Thymus (tissue), 11 donors: ENCODE measurements around the gene CORO7. TPM values are rescaled to one million over a fixed set of nuclear protein-coding genes. Genes with fewer than 3 reads are reported as not detected.
A peak's percentile ranks its signal among the peaks of the same experiment; 100 is the strongest.

Experiments
- DNase-seq, 9 donors: peaks; one replicate each; pipeline ENCODE4 v3.0.0-alpha.2; 2013; ENCODE audit warnings: low spot score in 9 of 9, low read depth in 6 of 9, missing footprints in 1 of 9
- H3K27ac ChIP-seq, 2 donors: one replicate each; pipeline ENCODE4 v1.5.1; 2013; ENCODE audit warnings: control low read depth in 1 of 2, low read depth in 1 of 2, low read length in 1 of 2, mild to moderate bottlenecking in 1 of 2, moderate library complexity in 1 of 2
- H3K27me3 ChIP-seq, 2 donors: one replicate each; pipeline ENCODE4 v1.5.1; 2013; ENCODE audit warnings: low read length in 1 of 2; ENCODE audit not compliant: control insufficient read depth in 2 of 2, insufficient read depth in 1 of 2
- H3K36me3 ChIP-seq, 2 donors: one replicate each; pipeline ENCODE4 v1.5.1; 2013; ENCODE audit warnings: low read length in 1 of 2, mild to moderate bottlenecking in 1 of 2, moderate library complexity in 1 of 2; ENCODE audit not compliant: control insufficient read depth in 2 of 2, insufficient read depth in 2 of 2
- H3K4me1 ChIP-seq, 2 donors: one replicate each; pipeline ENCODE4 v1.5.1; 2013; ENCODE audit warnings: low read length in 2 of 2; ENCODE audit not compliant: control insufficient read depth in 2 of 2, insufficient read depth in 2 of 2
- H3K4me3 ChIP-seq, 2 donors: one replicate each; pipeline ENCODE4 v1.5.1; 2013; ENCODE audit warnings: low read length in 2 of 2, control low read depth in 1 of 2, mild to moderate bottlenecking in 1 of 2
- H3K9me3 ChIP-seq, 2 donors: one replicate each; pipeline ENCODE4 v1.5.1; 2013; ENCODE audit warnings: low read length in 1 of 2, mild to moderate bottlenecking in 1 of 2; ENCODE audit not compliant: control insufficient read depth in 2 of 2, insufficient read depth in 1 of 2
- whole genome bisulfite sequencing: extraction: QIAGEN DNeasy Blood & Tissue Kit; methylation state at CpG from one replicate; pipeline ENCODE4 v1.1.7; 2013; 5-methylcytosine and 5-hydroxymethylcytosine counted together
- polyA plus RNA-seq: library from polyadenylated mRNA; stranded (reverse); fragments of 200-250 nt; gene quantifications from one replicate; pipeline ENCODE4 v1.2.3, GENCODE V29; 2013
- total RNA-seq: library from RNA; stranded (reverse); fragments of 120-200 nt; gene quantifications from one replicate; pipeline ENCODE4 v1.2.4, GENCODE V29; 2013
- donor health status: healthy.

The CORO7 gene
- total and polyA plus RNA-seq, 2 donors, result 21.6 to 63.7 TPM

DNA sequence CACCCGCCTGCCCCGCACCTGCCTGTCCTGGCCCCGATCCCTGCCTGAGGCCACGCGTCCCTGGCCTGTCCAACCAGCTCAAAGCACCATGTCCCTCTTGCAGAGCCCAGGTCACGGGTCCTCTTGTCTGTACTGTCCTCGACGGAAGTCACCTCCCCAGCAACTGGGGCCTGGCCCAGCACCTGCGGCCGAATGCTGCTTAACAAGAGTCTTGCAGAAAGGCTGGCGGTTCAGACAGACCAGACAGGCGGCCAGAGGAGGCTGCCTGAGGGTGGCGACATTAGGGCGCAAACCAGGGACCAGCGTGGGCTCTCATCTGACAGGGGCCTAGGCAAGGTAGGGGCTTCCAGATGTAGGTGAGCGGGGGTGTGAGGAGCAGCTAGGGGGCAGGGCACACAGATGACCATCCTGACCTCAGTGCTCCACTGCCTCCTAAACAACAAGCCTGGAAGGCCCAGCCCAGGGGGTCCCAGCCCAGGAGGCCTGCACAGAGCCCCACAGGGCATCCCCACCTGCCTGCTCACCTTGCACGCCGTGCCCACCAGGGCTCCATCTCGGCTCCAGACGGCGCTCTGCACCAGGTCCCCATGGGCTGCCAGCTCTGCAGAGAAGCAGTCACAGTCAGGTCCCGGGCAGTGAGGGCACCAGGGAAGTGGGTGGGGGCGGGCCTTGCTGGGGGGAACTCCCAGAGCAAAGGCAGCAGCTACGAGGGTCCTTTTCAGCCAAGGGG, 11.3 kb downstream of the CORO7 start:
- Histone ChIP-seq H3K36me3 (peaks cover 54 to 74% of the 10 kb centered on the region in 2 donors), H3K4me1 (no peaks in the 10 kb centered on the region), H3K4me3 (no peak overlapping the region), H3K27ac (no peak overlapping the region), H3K27me3 (no peaks in the 10 kb centered on the region), H3K9me3 (no peaks in the 10 kb centered on the region)
- 95% methylated on average over 24 of the region's 24 CpGs for WGBS
- DNase-seq, result no peak

DNA sequence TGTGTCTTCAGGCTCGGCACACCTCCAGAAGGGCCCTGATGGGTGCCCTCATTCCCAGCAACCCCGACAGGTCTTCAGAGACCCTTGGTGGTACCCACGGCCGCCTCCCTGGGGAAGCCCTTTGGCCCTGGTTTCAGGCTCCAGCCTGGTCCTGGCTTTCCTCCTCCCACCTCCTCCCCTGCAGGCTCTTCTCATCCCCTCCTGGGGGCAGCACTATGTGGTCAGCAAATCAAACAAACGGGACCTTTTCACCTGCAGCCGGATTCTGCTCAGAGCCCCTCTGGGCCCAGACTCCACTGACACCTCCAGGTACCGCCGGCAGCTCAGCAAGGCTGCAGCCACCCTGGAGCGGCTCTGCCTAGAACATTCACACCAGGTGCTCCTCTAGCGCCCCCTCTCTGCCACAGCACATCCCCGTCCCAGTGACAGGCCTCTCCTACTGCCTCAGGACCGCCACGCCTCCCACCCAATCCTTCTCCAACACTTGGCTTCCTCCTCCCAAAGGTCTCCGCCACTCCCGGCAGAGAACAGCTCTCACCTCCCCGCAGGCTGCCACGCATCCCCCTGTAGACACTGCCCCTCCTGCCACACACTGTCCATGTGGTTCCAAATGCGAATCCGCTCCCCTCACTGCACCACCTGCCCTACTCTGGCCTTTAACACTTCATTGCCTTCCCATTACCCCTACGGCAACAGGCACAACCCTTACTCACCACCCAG, 12.0 kb downstream of the CORO7 start:
- H3K36me3 ChIP-seq, result peaks cover 52 to 70% of the 10 kb centered on the region in 2 donors
- H3K9me3 ChIP-seq, result no peaks in the 10 kb centered on the region
- WGBS, result 96% methylated on average over 20 of the region's 20 CpGs
- H3K27ac ChIP-seq, result no peak overlapping the region
- H3K4me3 ChIP-seq, result no peak overlapping the region
- no peak for DNase-seq
- H3K4me1 ChIP-seq, result no peaks in the 10 kb centered on the region
- H3K27me3 ChIP-seq, result no peaks in the 10 kb centered on the region

DNA sequence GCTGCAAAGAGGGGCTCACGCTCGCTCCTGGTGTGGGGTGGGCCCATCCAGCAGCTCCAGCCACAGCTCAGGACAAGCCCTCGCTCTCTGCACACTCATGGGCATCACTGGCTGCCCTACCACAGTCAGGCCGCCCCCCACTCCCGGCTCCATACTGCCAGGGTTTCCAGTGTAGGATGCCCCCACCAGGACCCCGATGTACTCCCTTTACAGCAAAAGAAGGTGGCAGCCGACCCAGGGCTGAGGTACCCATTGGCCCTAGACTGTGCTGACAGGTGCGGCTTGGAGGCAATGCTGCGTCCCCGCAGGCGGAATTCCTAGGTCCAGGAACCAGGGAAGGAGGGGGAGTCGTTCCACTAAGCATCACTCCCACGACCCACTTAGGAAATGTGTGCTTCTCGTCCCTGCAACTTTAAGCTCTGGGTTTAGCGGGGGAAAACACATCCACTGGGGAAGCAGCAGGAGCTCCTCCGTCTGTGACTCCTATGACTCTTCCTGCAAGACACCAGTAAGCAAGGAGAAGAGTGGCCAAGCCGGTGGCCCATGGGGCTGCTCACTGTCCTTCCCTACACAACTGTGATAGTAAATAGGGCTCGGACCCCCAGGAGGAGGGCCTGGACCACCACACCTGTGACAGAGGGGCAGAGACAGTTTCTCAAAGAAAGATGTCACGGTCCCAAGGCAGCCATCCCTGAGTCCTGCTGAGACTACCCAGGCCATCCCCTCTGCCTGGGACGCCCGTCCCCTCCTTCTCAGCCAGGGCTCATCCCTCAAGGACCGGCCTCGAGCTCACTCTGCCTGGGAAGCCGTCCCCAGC, 13.1 kb downstream of the CORO7 start:
- Histone ChIP-seq H3K4me1 (no peaks in the 10 kb centered on the region), H3K27me3 (no peaks in the 10 kb centered on the region), H3K4me3 (no peak overlapping the region), H3K36me3 (peaks cover 50 to 64% of the 10 kb centered on the region in 2 donors), H3K27ac (no peak overlapping the region), H3K9me3 (no peaks in the 10 kb centered on the region)
- DNase-seq, result no peak
- 95% methylated on average over 24 of the region's 24 CpGs for WGBS

DNA sequence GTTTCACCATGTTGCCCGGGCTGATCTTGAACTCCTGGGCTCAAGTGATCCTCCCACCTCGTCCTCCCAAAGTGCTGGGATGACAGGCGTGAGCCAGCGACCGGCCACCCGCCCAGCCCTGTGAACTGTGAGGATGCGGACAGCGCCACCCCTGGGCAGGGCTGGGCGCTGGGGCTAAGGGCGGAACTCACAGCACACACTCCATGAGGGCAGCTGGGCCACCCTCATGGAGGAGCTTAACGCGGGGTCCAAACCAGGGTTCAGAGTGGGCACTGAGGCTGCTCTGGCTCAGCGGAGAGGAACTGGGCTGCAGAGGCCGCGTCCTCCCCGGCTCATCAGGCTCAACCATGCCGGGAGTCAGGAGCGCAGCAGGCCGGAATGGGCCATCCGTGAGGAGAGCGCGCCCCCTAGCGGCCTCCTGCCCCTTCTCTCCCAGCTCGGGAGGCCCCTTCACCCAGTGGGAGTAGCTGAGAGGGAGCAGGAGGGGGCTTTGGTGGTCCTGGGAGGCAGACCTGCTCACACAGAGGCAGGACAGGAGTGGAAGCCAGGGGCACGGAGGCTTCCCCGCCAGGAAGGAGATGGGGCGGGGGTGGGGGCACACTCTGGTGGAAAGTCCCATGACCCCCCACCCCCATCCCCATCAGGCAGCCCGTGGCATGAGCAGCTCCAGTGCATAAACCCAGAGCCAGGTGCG, 13.8 kb downstream of the CORO7 start:
- Histone ChIP-seq H3K4me1 (no peaks in the 10 kb centered on the region), H3K27me3 (no peaks in the 10 kb centered on the region), H3K9me3 (no peaks in the 10 kb centered on the region), H3K4me3 (no peak overlapping the region), H3K27ac (no peak overlapping the region), H3K36me3 (peaks cover 47 to 62% of the 10 kb centered on the region in 2 donors)
- DNase-seq, result peak in 7 of 9 donors; percentile 34 to 73 (median 56)
- 59% methylated on average over 29 of the region's 29 CpGs for WGBS

DNA sequence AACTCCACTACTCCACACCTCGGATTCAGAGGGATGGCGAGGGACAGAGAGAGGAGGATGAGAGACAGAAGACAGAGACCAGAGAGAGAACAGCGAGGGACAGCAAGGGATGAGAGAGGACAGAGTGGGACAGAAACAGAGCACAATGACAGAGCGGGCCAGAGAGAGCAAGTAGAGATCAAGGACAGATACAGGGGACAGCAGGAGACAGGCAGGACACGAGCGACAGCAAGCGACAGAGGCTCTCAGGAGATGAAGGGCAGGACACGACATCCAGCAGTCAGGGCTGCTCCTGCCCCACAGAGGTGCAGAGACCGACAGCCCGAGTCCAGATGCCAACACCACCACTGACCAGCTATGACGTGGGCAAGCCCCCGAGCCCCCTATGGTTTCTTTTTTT, 14.9 kb downstream of the CORO7 start:
- no peaks in the 10 kb centered on the region for H3K4me1 ChIP-seq
- no peaks in the 10 kb centered on the region for H3K9me3 ChIP-seq
- H3K27me3 ChIP-seq, result no peaks in the 10 kb centered on the region
- peaks cover 46 to 59% of the 10 kb centered on the region in 2 donors for H3K36me3 ChIP-seq
- 96% methylated on average over 12 of the region's 12 CpGs for WGBS
- no peak overlapping the region for H3K27ac ChIP-seq
- no peak overlapping the region for H3K4me3 ChIP-seq
- DNase-seq, result no peak

DNA sequence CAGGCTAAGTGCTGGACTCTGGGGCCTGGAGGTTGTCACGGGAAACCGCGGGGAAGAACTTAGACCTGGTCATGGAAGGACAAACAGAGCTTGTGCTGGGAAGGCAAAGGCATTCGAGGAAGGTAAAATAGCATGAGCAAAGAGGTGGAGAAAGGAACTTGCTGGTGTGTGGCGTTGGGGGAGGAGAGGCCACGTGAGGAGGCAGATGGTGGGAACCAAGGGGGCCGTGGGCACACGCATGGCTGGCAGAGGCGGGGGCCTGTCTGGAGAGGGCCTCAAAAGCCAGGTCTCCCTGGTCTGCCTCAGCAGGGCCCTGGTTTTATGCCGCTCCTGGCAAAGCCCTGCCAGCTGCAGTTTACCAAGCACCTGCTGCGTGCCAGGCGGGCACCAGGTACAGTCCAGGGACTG, 15.3 kb downstream of the CORO7 start:
- DNase-seq, result no peak
- no peaks in the 10 kb centered on the region for H3K4me1 ChIP-seq
- no peaks in the 10 kb centered on the region for H3K27me3 ChIP-seq
- H3K36me3 ChIP-seq, result peaks cover 42 to 61% of the 10 kb centered on the region in 2 donors
- no peak overlapping the region for H3K27ac ChIP-seq
- no peak overlapping the region for H3K4me3 ChIP-seq
- 99% methylated on average over 12 of the region's 12 CpGs for WGBS
- no peaks in the 10 kb centered on the region for H3K9me3 ChIP-seq

DNA sequence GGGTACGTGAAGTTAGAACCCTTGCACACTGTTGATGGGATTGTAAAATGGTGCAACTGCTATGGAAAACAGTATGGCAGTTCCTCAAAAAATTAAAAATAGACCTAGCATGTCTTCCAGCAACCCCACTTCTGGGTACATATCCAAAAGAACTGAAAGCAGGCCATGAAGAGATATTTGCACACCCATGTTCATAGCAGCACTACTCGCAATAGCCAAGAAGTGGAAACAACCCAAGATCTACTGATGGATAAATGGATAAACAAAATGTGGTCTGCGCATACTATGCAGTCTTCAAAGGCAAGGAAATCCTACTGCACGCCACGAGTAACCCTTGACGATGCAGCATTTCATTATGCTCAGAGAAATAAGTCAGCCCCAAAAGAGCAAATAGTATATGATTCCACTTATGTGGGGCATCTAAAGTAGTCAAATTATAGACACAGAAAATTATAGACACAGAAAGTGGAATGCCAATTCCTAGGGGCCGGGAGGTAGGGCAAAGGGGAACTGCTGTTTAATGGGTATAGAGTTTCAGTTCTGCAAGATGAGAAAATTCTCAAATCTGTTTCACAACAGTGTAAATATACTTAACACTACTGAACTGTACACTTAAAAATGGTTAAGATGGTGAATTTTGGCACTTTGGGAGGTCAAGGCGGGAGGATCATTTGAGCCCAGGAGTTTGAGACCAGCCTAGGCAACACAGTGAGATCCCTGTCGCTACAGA, 17.2 kb downstream of the CORO7 start:
- Histone ChIP-seq H3K9me3 (no peaks in the 10 kb centered on the region), H3K27me3 (no peaks in the 10 kb centered on the region), H3K4me3 (no peak overlapping the region), H3K27ac (no peak overlapping the region), H3K36me3 (peaks cover 38 to 58% of the 10 kb centered on the region in 2 donors), H3K4me1 (no peaks in the 10 kb centered on the region)
- 95% methylated on average over 9 of the region's 9 CpGs for WGBS
- no peak for DNase-seq

DNA sequence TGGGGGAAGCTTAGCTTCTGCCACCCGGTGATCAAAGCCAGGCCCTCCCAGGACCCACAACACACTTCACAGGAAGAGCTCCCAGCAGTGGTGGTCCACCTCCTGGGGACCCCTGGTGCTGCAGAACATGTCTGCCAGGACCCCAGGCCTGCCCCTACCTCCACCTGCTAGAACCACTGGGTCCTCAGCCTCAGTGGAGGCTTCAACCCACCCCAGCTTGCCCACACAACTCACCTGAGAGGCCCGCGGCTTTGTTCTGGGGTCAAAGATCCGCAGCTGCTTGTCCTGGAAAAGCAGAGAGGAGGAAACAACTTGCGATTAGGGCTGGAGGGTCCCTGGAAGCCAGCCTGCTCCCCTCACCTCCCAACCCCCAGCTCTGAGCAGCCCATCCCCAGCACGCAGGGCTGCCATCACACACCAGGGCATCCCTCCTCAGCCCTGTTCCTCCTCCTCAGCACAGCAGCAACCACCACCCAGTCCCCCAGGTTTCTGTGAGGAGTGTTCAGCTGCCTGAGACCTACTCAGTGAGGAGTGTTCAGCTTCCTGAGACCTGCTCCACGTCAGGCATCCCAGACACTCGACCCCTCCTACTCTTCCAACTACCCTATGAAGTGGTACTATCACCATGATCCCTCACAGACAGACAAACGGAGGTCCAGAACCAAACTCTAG, 21.2 kb downstream of the CORO7 start:
- no peak for DNase-seq
- 90% methylated on average over 9 of the region's 9 CpGs for WGBS
- Histone ChIP-seq H3K9me3 (no peaks in the 10 kb centered on the region), H3K4me3 (no peak overlapping the region), H3K36me3 (peaks cover 30 to 51% of the 10 kb centered on the region in 2 donors), H3K27me3 (no peaks in the 10 kb centered on the region), H3K4me1 (peaks cover 7 to 21% of the 10 kb centered on the region in 2 donors), H3K27ac (no peak overlapping the region)
